BLaER1 treated with 17β-estradiol and CSF1 and Interleukin-3, amounts not matched to agents 10 nM and 100 nM (cell line): Measurements from ENCODE around the gene RNH1.
A peak's percentile ranks its signal among the peaks of the same experiment; 100 is the strongest.

Experiments
- H3K27ac ChIP-seq, 11 experiments: shearing (Covaris generic); formaldehyde crosslinking; 2 replicates each; pipeline ENCODE4 v1.8.1; 2022
- H3K27me3 ChIP-seq, 11 experiments: shearing (Covaris generic); formaldehyde crosslinking; 2 replicates each; pipeline ENCODE4 v1.8.1; 2022
- H3K36me3 ChIP-seq, 11 experiments: shearing (Covaris generic); formaldehyde crosslinking; 2 replicates each; pipeline ENCODE4 v1.8.1; 2022
- H3K4me1 ChIP-seq, 10 experiments: shearing (Covaris generic); formaldehyde crosslinking; 2 replicates each; pipeline ENCODE4 v1.8.1; 2022
- H3K4me2 ChIP-seq, 11 experiments: shearing (Covaris generic); formaldehyde crosslinking; 2 replicates each; pipeline ENCODE4 v1.8.1; 2022
- H3K4me3 ChIP-seq, 10 experiments: shearing (Covaris generic); formaldehyde crosslinking; 2 replicates each; pipeline ENCODE4 v1.8.1; 2022
- H3K9ac ChIP-seq, 11 experiments: shearing (Covaris generic); formaldehyde crosslinking; 2 replicates each; pipeline ENCODE4 v1.8.1; 2022
- H3K9me3 ChIP-seq, 11 experiments: shearing (Covaris generic); formaldehyde crosslinking; replicated peaks in 1 of 11; 2 replicates each; pipeline ENCODE4 v1.8.1; 2022
- H4K20me1 ChIP-seq, 11 experiments: shearing (Covaris generic); formaldehyde crosslinking; 2 replicates each; pipeline ENCODE4 v1.8.1; 2022
- Cebpa-rat ChIP-seq, 11 experiments: shearing (Covaris generic); IDR thresholded peaks; 2 replicates each; pipeline ENCODE4 v1.8.1; 2022

Gene RNH1

GRCh38 chr11:484616-485015 is 22.4 kb downstream of the RNH1 start:
- no peak overlapping the region for H3K4me2 ChIP-seq
- peaks cover 0 to 64% (median 29%) of the 10 kb centered on the region in 11 experiments; a peak in 16 of 22 replicates for H4K20me1 ChIP-seq
- H3K4me1 ChIP-seq: peaks cover 0 to under 1% (median 0%) of the 10 kb centered on the region in 10 experiments; a peak in 1 of 20 replicates
- no peaks in the 10 kb centered on the region for H3K27me3 ChIP-seq
- H3K27ac ChIP-seq: no peak overlapping the region
- H3K36me3 ChIP-seq: peaks cover 21 to 82% (median 53%) of the 10 kb centered on the region in 11 experiments
- H3K4me3 ChIP-seq: no peak overlapping the region
- no peak overlapping the region for H3K9ac ChIP-seq
- no peak for TF ChIP-seq Cebpa-rat (IDR thresholded peaks at IDR 0.05)
- H3K9me3 ChIP-seq: peaks cover 6 to 31% (median 16%) of the 10 kb centered on the region in 11 experiments; a peak in 20 of 22 replicates

- peaks cover 20 to 91% (median 56%) of the 10 kb centered on the region in 11 experiments for H3K36me3 ChIP-seq
- no peak for TF ChIP-seq Cebpa-rat (IDR thresholded peaks at IDR 0.05)
Observed at GRCh38 chr11:479311-479710, 27.7 kb downstream of the RNH1 start.

GRCh38 chr11:477052-477715 is 29.9 kb downstream of the RNH1 start:
- no peak overlapping the region for H3K4me2 ChIP-seq
- no peak overlapping the region for H3K4me3 ChIP-seq
- H3K27ac ChIP-seq: no peak overlapping the region
- peaks cover 0 to 7% (median 0%) of the 10 kb centered on the region in 10 experiments; a peak in 4 of 20 replicates for H3K4me1 ChIP-seq
- H3K9ac ChIP-seq: no peak overlapping the region
- peaks cover 1 to 11% (median 4%) of the 10 kb centered on the region in 11 experiments; a peak in 20 of 22 replicates for H3K9me3 ChIP-seq
- peaks cover 26 to 87% (median 55%) of the 10 kb centered on the region in 11 experiments for H3K36me3 ChIP-seq
- H4K20me1 ChIP-seq: peaks cover 0 to 74% (median 46%) of the 10 kb centered on the region in 11 experiments; a peak in 17 of 22 replicates
- no peaks in the 10 kb centered on the region for H3K27me3 ChIP-seq
- TF ChIP-seq Cebpa-rat (IDR thresholded peaks at IDR 0.05): no peak

More at GRCh38 chr11:479311-479710, 27.7 kb downstream of the RNH1 start:
- H3K27me3 ChIP-seq: no peaks in the 10 kb centered on the region
- peaks cover 6 to 24% (median 16%) of the 10 kb centered on the region in 11 experiments; a peak in 20 of 22 replicates for H3K9me3 ChIP-seq
- H3K4me1 ChIP-seq: peaks cover 0 to 7% (median 0%) of the 10 kb centered on the region in 10 experiments; a peak in 2 of 20 replicates
- H4K20me1 ChIP-seq: peaks cover 0 to 65% (median 34%) of the 10 kb centered on the region in 11 experiments; a peak in 17 of 22 replicates
- H3K27ac ChIP-seq: no peak overlapping the region
- H3K9ac ChIP-seq: no peak overlapping the region; a peak in 1 of 22 replicates
- no peak overlapping the region for H3K4me3 ChIP-seq
- peak overlapping the region in 1 of 11 experiments; percentile 10; a peak in 1 of 22 replicates for H3K4me2 ChIP-seq

GRCh38 chr11:476416-476815 is 30.6 kb downstream of the RNH1 start:
- no peak overlapping the region for H3K27ac ChIP-seq
- H3K9me3 ChIP-seq: peaks cover 0 to 5% (median 0%) of the 10 kb centered on the region in 11 experiments; a peak in 2 of 22 replicates
- H3K36me3 ChIP-seq: peaks cover 21 to 83% (median 55%) of the 10 kb centered on the region in 11 experiments
- H4K20me1 ChIP-seq: peaks cover 0 to 82% (median 54%) of the 10 kb centered on the region in 11 experiments; a peak in 17 of 22 replicates
- no peaks in the 10 kb centered on the region for H3K27me3 ChIP-seq
- H3K4me3 ChIP-seq: no peak overlapping the region
- H3K4me1 ChIP-seq: peaks cover 0 to 8% (median 2%) of the 10 kb centered on the region in 10 experiments; a peak in 8 of 20 replicates
- TF ChIP-seq Cebpa-rat (IDR thresholded peaks at IDR 0.05): no peak
- H3K4me2 ChIP-seq: no peak overlapping the region
- no peak overlapping the region for H3K9ac ChIP-seq

GRCh38 chr11:475941-476340 is 31.1 kb downstream of the RNH1 start:
- TF ChIP-seq Cebpa-rat (IDR thresholded peaks at IDR 0.05): no peak
- Histone ChIP-seq H3K9ac (no peak overlapping the region), H3K27ac (peak overlapping the region in 1 of 11 experiments; percentile 9; a peak in 1 of 22 replicates), H3K36me3 (peaks cover 19 to 83% (median 51%) of the 10 kb centered on the region in 11 experiments), H3K27me3 (no peaks in the 10 kb centered on the region), H3K4me2 (no peak overlapping the region), H3K9me3 (peaks cover 0 to under 1% (median 0%) of the 10 kb centered on the region in 11 experiments; a peak in 2 of 22 replicates), H4K20me1 (peaks cover 0 to 87% (median 55%) of the 10 kb centered on the region in 11 experiments; a peak in 17 of 22 replicates), H3K4me1 (peaks cover 0 to 13% (median 2%) of the 10 kb centered on the region in 10 experiments; a peak in 8 of 20 replicates), H3K4me3 (no peak overlapping the region)

- H4K20me1 ChIP-seq: peaks cover 0 to 95% (median 57%) of the 10 kb centered on the region in 11 experiments; a peak in 17 of 22 replicates
- no peaks in the 10 kb centered on the region; a peak in 1 of 22 replicates for H3K9me3 ChIP-seq
- H3K4me2 ChIP-seq: no peak overlapping the region
- H3K27ac ChIP-seq: no peak overlapping the region
- no peaks in the 10 kb centered on the region for H3K27me3 ChIP-seq
- H3K4me3 ChIP-seq: no peak overlapping the region
- H3K4me1 ChIP-seq: peaks cover 0 to 22% (median 5%) of the 10 kb centered on the region in 10 experiments; a peak in 14 of 20 replicates
- no peak for TF ChIP-seq Cebpa-rat (IDR thresholded peaks at IDR 0.05)
- H3K36me3 ChIP-seq: peaks cover 19 to 76% (median 45%) of the 10 kb centered on the region in 11 experiments; a peak in 21 of 22 replicates
- H3K9ac ChIP-seq: no peak overlapping the region
Observed at GRCh38 chr11:474914-475506, 32.0 kb downstream of the RNH1 start.

GRCh38 chr11:473962-474785 is 32.9 kb downstream of the RNH1 start:
- peaks cover 0 to 98% (median 59%) of the 10 kb centered on the region in 11 experiments; a peak in 17 of 22 replicates for H4K20me1 ChIP-seq
- H3K27ac ChIP-seq: no peak overlapping the region
- no peaks in the 10 kb centered on the region for H3K27me3 ChIP-seq
- peaks cover 16 to 69% (median 40%) of the 10 kb centered on the region in 11 experiments; a peak in 21 of 22 replicates for H3K36me3 ChIP-seq
- H3K4me2 ChIP-seq: no peak overlapping the region
- TF ChIP-seq Cebpa-rat (IDR thresholded peaks at IDR 0.05): no peak
- no peaks in the 10 kb centered on the region for H3K9me3 ChIP-seq
- H3K9ac ChIP-seq: no peak overlapping the region
- no peak overlapping the region for H3K4me3 ChIP-seq
- H3K4me1 ChIP-seq: peaks cover 0 to 31% (median 7%) of the 10 kb centered on the region in 10 experiments; a peak in 14 of 20 replicates

GRCh38 chr11:473415-473814 is 33.6 kb downstream of the RNH1 start:
- Histone ChIP-seq H3K36me3 (peaks cover 16 to 62% (median 34%) of the 10 kb centered on the region in 11 experiments; a peak in 21 of 22 replicates), H4K20me1 (peaks cover 0 to 95% (median 57%) of the 10 kb centered on the region in 11 experiments; a peak in 16 of 22 replicates)
- TF ChIP-seq Cebpa-rat (IDR thresholded peaks at IDR 0.05): no peak

More at GRCh38 chr11:473415-473814, 33.6 kb downstream of the RNH1 start:
- H3K27me3 ChIP-seq: no peaks in the 10 kb centered on the region
- H3K9ac ChIP-seq: no peak overlapping the region
- no peak overlapping the region for H3K4me2 ChIP-seq
- no peak overlapping the region for H3K4me3 ChIP-seq
- no peak overlapping the region for H3K27ac ChIP-seq
- no peaks in the 10 kb centered on the region for H3K9me3 ChIP-seq
- H3K4me1 ChIP-seq: peaks cover 0 to 38% (median 6%) of the 10 kb centered on the region in 10 experiments; a peak in 13 of 20 replicates
